ENCODE data around the gene CLIP4. TPM values are rescaled to one million over a fixed set of nuclear protein-coding genes. Genes with fewer than 3 reads are reported as not detected.

Gene CLIP4
- total RNA-seq, 2 experiments from 2014 or later, result not detected

DNA sequence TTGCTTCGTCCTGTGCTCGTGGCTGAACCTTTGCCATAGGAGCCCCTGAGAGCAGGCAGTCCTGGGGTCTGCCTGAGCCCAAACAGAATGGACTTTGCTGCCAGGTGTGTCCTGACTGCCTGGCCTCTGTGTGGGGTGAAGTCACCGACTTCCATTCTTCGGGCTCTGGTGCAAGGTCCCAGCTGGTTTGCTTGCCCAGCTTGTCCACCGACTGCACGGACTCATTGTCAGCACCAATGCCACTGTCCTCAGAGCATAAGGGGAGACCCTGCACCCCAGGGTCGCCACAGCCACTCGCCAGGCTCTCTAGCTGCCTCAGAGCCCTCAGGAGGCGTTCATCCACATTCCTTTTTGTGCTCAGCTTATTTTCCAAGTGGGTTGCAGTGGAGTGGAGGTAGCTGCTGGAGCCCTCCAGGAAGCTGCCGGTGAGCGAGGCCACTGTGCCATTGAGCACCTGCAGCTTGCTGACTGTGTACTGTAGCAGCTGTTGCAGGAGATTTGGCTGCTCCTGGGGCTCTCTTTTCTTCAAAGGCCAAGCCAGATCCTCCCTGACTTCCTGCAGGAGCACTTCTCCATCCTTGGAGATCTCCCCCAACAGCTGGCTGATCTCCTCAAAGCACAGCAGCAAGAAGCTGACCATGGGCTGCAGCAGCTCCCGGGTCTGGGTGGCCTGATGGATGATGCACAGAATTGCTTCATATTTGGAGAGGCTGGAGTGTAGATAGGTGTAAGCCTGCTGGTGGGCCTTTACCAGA is 42.1 kb upstream of the CLIP4 start:
- H3K9me2 ChIP-seq (ENCODE audit: insufficient read depth, low read length), result no peaks in the 10 kb centered on the region
- no TSS peak for BruUV-seq (replicated peaks)
- H3K9me3 ChIP-seq (ENCODE audit: low read length), result no peaks in the 10 kb centered on the region
- H3K36me3 ChIP-seq (ENCODE audit: insufficient read depth, low read length), result no peaks in the 10 kb centered on the region
- TF ChIP-seq, protein P1, sequence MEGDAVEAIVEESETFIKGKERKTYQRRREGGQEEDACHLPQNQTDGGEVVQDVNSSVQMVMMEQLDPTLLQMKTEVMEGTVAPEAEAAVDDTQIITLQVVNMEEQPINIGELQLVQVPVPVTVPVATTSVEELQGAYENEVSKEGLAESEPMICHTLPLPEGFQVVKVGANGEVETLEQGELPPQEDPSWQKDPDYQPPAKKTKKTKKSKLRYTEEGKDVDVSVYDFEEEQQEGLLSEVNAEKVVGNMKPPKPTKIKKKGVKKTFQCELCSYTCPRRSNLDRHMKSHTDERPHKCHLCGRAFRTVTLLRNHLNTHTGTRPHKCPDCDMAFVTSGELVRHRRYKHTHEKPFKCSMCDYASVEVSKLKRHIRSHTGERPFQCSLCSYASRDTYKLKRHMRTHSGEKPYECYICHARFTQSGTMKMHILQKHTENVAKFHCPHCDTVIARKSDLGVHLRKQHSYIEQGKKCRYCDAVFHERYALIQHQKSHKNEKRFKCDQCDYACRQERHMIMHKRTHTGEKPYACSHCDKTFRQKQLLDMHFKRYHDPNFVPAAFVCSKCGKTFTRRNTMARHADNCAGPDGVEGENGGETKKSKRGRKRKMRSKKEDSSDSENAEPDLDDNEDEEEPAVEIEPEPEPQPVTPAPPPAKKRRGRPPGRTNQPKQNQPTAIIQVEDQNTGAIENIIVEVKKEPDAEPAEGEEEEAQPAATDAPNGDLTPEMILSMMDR (conservative IDR thresholded peaks at IDR 0.05; ENCODE audit: low read length), result no peak
- intact Hi-C loops (cut with micrococcal nuclease; ENCODE audit: unreplicated experiment), result no loop called here
- no peaks in the 10 kb centered on the region for H3K79me2 ChIP-seq (ENCODE audit: insufficient read depth, low read depth, low read length)
- ChIA-PET CTCF (ENCODE audit: unreplicated experiment) (interaction anchor here (1.6 kb wide), 1 partner anchor 9 kb away, joined by 3 read pairs; no protein-coding TSS in a partner anchor), POLR2A (interaction anchor here (0.5 kb wide), 1 partner anchor 30 kb away, joined by 3 read pairs; no protein-coding TSS in a partner anchor)
- no peak overlapping the region for H3K4me2 ChIP-seq (ENCODE audit: low read length)
- no peak overlapping the region for H3K27ac ChIP-seq (ENCODE audit: low read depth, low read length, poor library complexity, severe bottlenecking)
- no peaks in the 10 kb centered on the region for H4K20me1 ChIP-seq (ENCODE audit: insufficient read depth, low read length)
- no peak overlapping the region for H3K4me3 ChIP-seq (ENCODE audit: low read depth, low read length, poor library complexity, severe bottlenecking)
- H2AFZ ChIP-seq (ENCODE audit: low read length), result no peak overlapping the region
- no peaks in the 10 kb centered on the region for H3K4me1 ChIP-seq (ENCODE audit: insufficient read depth, low read length, poor library complexity, severe bottlenecking)
- DNase-seq (ENCODE audit: low spot score), result no peak

DNA sequence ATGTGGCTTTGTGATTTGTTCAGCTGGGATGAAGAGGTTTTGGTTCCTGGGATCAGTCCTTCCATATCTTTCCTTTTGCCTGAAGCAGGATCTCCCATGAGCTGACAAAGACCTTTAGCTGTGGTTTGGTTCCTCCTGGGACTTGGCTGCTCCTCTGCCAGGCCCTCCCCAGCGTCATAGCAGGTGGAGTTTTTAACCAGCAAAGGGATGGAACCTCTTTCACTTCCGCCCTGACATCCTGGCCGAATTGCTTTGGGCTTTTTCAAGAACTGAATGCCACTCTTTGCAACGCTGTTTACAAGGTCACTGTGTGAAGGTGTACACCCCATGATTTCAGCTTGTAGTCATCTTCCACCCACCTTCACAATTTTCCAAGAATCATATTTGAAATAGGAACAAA is 41.3 kb upstream of the CLIP4 start:
- H3K4me1 ChIP-seq (ENCODE audit: insufficient read depth, low read length, poor library complexity, severe bottlenecking), result no peaks in the 10 kb centered on the region
- H3K9me3 ChIP-seq (ENCODE audit: low read length), result no peaks in the 10 kb centered on the region
- no peaks in the 10 kb centered on the region for H3K79me2 ChIP-seq (ENCODE audit: insufficient read depth, low read depth, low read length)
- no peak overlapping the region for H2AFZ ChIP-seq (ENCODE audit: low read length)
- no peak for DNase-seq (ENCODE audit: low spot score)
- H3K4me2 ChIP-seq (ENCODE audit: low read length), result no peak overlapping the region
- H3K27ac ChIP-seq (ENCODE audit: low read depth, low read length, poor library complexity, severe bottlenecking), result no peak overlapping the region
- BruUV-seq (replicated peaks), result no TSS peak
- ChIA-PET CTCF (ENCODE audit: unreplicated experiment) (no interaction called here), POLR2A (interaction anchor here (0.6 kb wide), 1 partner anchor 76 kb away, joined by 3 read pairs; no protein-coding TSS in a partner anchor)
- no peaks in the 10 kb centered on the region for H3K9me2 ChIP-seq (ENCODE audit: insufficient read depth, low read length)
- TF ChIP-seq, protein P1 (conservative IDR thresholded peaks at IDR 0.05; ENCODE audit: low read length), result no peak
- TF ChIP-seq EZH2phosphoT487 (IDR thresholded peaks at IDR 0.05; ENCODE audit: borderline replicate concordance, low read depth, low read length), result no peak
- no peaks in the 10 kb centered on the region for H4K20me1 ChIP-seq (ENCODE audit: insufficient read depth, low read length)
- H3K36me3 ChIP-seq (ENCODE audit: insufficient read depth, low read length), result no peaks in the 10 kb centered on the region
- intact Hi-C loops (cut with micrococcal nuclease; ENCODE audit: unreplicated experiment), result no loop called here
- H3K4me3 ChIP-seq (ENCODE audit: low read depth, low read length, poor library complexity, severe bottlenecking), result no peak overlapping the region

DNA sequence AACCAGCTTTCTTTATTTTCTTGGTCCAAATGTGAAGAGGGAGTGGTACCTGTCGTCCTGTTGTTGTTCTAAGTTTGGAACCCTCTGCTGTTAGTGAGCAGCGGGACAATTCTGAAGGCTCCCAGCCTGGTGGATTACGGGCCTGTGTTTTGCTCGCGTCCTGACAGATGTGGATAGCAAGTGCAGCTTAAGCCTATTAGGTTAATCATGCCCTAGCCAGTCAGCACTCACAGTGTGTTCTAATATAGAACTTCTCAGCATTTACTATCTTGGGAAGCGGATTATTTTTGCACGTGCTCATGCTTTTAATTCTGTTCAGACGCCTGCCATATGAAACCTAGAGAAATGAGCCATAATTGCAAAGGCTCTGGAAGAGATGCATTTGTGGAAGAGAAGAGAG is 40.8 kb upstream of the CLIP4 start, which contains the start of gene PCARE:
Gene PCARE, minus strand, starts transcription at position 113 of the 400 bp plus-strand sequence. CDS start 262 bp downstream, outside the sequence.
- no peaks in the 10 kb centered on the region for H3K9me2 ChIP-seq (ENCODE audit: insufficient read depth, low read length)
- intact Hi-C loops (cut with micrococcal nuclease; ENCODE audit: unreplicated experiment), result no loop called here

More for the DNA sequence above, 40.8 kb upstream of the CLIP4 start, which contains the start of gene PCARE:
- no peak within 1 kb of the TSS for H3K27ac ChIP-seq (ENCODE audit: low read depth, low read length, poor library complexity, severe bottlenecking)
- BruUV-seq (replicated peaks), result no TSS peak
- TF ChIP-seq, protein P1 (conservative IDR thresholded peaks at IDR 0.05; ENCODE audit: low read length), result no peak
- TF ChIP-seq EZH2phosphoT487 (IDR thresholded peaks at IDR 0.05; ENCODE audit: borderline replicate concordance, low read depth, low read length), result no peak
- no peaks in the 10 kb centered on the region for H3K36me3 ChIP-seq (ENCODE audit: insufficient read depth, low read length)
- no peaks in the 10 kb centered on the region for H3K79me2 ChIP-seq (ENCODE audit: insufficient read depth, low read depth, low read length)
- H2AFZ ChIP-seq (ENCODE audit: low read length), result no peak within 1 kb of the TSS
- CTCF ChIA-PET (ENCODE audit: unreplicated experiment), result no interaction called here
- H4K20me1 ChIP-seq (ENCODE audit: insufficient read depth, low read length), result no peaks in the 10 kb centered on the region
- H3K9me3 ChIP-seq (ENCODE audit: low read length), result no peaks in the 10 kb centered on the region
- H3K4me2 ChIP-seq (ENCODE audit: low read length), result no peak within 1 kb of the TSS
- no peak for DNase-seq (ENCODE audit: low spot score)
- H3K4me3 ChIP-seq (ENCODE audit: low read depth, low read length, poor library complexity, severe bottlenecking), result no peak within 1 kb of the TSS
- H3K4me1 ChIP-seq (ENCODE audit: insufficient read depth, low read length, poor library complexity, severe bottlenecking), result no peaks in the 10 kb centered on the region
- POLR2A ChIA-PET, result interaction anchor here (0.6 kb wide), 1 partner anchor 76 kb away, joined by 3 read pairs; no protein-coding TSS in a partner anchor

All from OCI-LY7 (cell line).